ENCODE measurements around the gene ARID3A. TPM values are rescaled to one million over a fixed set of nuclear protein-coding genes. Genes with fewer than 3 reads are reported as not detected.
"Not testable (repeated sequence)": the region's sequence is repeated elsewhere in the genome, so short reads cannot be mapped to it uniquely, and the experiment has no call there.

The ARID3A gene

DNA sequence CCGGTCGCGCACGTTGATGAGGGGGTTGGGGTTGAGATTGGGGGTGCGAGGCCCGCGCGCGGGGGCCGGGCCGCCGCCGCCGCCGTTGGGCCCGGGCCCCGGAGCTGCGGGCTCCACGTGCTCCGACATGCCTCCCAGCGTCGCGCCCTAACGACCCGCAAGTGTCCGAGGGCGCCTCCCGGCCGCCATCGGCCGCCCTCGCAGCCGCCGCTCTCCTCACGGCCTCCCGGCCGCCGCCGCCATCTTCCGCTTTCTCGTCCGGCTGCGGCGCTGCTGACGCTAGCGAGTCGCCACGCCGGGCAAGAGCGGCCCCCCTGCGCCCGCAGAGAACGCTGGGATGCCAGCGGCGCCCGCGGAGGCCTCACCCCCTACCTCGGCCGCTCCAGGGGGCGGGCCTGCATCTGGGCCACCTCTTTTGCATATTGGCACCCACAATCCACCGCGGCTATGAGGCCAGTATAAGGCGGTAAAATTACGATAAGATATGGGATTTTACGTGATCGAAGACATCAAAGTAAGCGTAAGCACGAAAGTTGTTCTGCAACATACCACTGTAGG, 95.1 kb downstream of the ARID3A start, which contains the start of gene TMEM259:
TSS of gene TMEM259 (minus strand) at position 256 of the 558 bp plus-strand sequence. CDS start at position 129, 127 bp downstream.
- Histone ChIP-seq H2BK120ac (ENCODE audit: low read depth, low read length) (no peak within 1 kb of the TSS), H2BK12ac (ENCODE audit: low read length) (no peak within 1 kb of the TSS), H3K79me1 (ENCODE audit: low read depth, low read length) (peaks cover 34% of the 10 kb centered on the region), H3K27me3 (ENCODE audit: control insufficient read depth in 3 of 3, insufficient read depth in 3 of 3, low read depth in 1 of 3, low read length in 3 of 3) (no peaks in the 10 kb centered on the region), H3K4me3 (ENCODE audit: low read length in 2 of 2) (peak within 1 kb of the TSS; percentile 88 to 98), H3K27ac (replicated peaks; ENCODE audit: low read length) (peak within 1 kb of the TSS; percentile 62), H2AFZ (ENCODE audit: low read length) (peak within 1 kb of the TSS; percentile 77), H3K4ac (ENCODE audit: low read length) (no peak within 1 kb of the TSS), H2BK15ac (ENCODE audit: low read length) (peak within 1 kb of the TSS; percentile 39), H3K9me3 (replicated peaks in 1 of 2; ENCODE audit: control insufficient read depth in 2 of 2, insufficient read depth in 1 of 2, low read depth in 1 of 2, low read length in 2 of 2) (no peaks in the 10 kb centered on the region), H3K14ac (ENCODE audit: low read length) (no peak within 1 kb of the TSS), H3K4me2 (ENCODE audit: insufficient read depth, low read length, poor library complexity, severe bottlenecking) (peak within 1 kb of the TSS; percentile 75), H3K4me1 (ENCODE audit: control insufficient read depth in 2 of 2, insufficient read depth in 1 of 2, low read depth in 1 of 2, low read length in 2 of 2) (peaks cover 21 to 37% of the 10 kb centered on the region in 2 donors), H2AK5ac (ENCODE audit: low read depth, low read length) (peak within 1 kb of the TSS; percentile 89), H3K9ac (ENCODE audit: low read depth, low read length, poor library complexity) (peak within 1 kb of the TSS; percentile 98), H3K36me3 (replicated peaks in 1 of 2; ENCODE audit: control insufficient read depth in 2 of 2, insufficient read depth in 2 of 2, low read length in 2 of 2) (peaks cover 0 to 10% of the 10 kb centered on the region in 2 donors), H4K8ac (ENCODE audit: low read depth, low read length) (peak within 1 kb of the TSS; percentile 50), H4K91ac (ENCODE audit: low read depth, low read length, poor library complexity) (no peak within 1 kb of the TSS), H3K18ac (ENCODE audit: low read length) (peak within 1 kb of the TSS; percentile 92), H2BK5ac (ENCODE audit: low read length) (peak within 1 kb of the TSS; percentile 0), H3K23ac (ENCODE audit: low read depth, low read length, poor library complexity) (peak within 1 kb of the TSS; percentile 94)
- WGBS, 2 donors (ENCODE audit: extremely low coverage in 2 of 2, insufficient read length in 2 of 2, insufficient replicate concordance in 1 of 2), result no CpG with 5 or more reads among the region's 68 CpGs
- peak; percentile 98 for DNase-seq (ENCODE audit: low spot score)

DNA sequence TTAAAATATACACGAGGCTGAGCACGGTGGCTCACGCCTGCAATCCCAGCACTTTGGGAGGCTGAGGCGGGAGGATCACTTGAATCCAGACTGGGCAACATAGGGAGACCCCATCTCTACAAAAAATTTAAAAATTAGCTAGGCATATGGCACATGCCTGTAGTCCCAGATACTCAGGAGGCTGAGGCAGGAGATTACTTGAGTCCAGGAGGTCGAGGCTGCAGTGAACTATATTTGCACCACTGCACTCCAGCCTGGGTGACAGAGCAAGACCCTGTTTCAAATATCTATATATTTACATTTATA, 98.0 kb downstream of the ARID3A start:
- H3K36me3 ChIP-seq (replicated peaks in 1 of 2; ENCODE audit: control insufficient read depth in 2 of 2, insufficient read depth in 2 of 2, low read length in 2 of 2); H3K14ac ChIP-seq (ENCODE audit: low read length): not testable (repeated sequence)

DNA sequence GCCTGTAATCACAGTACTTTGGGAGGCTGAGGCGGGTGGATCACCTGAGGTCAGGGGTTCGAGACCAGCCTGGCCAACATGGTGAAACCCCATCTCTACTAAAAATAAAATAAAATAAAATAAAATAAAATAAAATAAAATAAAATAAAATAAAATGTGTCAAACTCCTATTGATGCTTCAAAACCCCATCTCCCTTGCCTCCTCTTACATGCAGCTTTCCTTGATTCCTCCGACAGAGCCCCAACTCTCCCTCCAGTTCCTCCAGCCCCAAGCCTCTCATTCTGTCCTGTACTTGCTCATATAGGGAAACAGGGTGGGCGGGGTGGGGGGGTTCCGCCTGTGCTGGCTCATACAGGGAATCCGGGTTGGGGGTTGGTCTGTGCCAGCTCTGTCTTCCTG, 99.2 kb downstream of the ARID3A start:
- not testable (repeated sequence) for H3K14ac ChIP-seq (ENCODE audit: low read length); H3K4ac ChIP-seq (ENCODE audit: low read length); H4K91ac ChIP-seq (ENCODE audit: low read depth, low read length, poor library complexity); H2AFZ ChIP-seq (ENCODE audit: low read length); DNase-seq (ENCODE audit: low spot score); H3K27me3 ChIP-seq (ENCODE audit: control insufficient read depth in 3 of 3, insufficient read depth in 3 of 3, low read depth in 1 of 3, low read length in 3 of 3); H2BK15ac ChIP-seq (ENCODE audit: low read length); H3K27ac ChIP-seq (replicated peaks; ENCODE audit: low read length); H2BK120ac ChIP-seq (ENCODE audit: low read depth, low read length); H3K36me3 ChIP-seq (replicated peaks in 1 of 2; ENCODE audit: control insufficient read depth in 2 of 2, insufficient read depth in 2 of 2, low read length in 2 of 2); H3K23ac ChIP-seq (ENCODE audit: low read depth, low read length, poor library complexity); H2BK12ac ChIP-seq (ENCODE audit: low read length); H2BK5ac ChIP-seq (ENCODE audit: low read length); H3K4me2 ChIP-seq (ENCODE audit: insufficient read depth, low read length, poor library complexity, severe bottlenecking); H3K9ac ChIP-seq (ENCODE audit: low read depth, low read length, poor library complexity); H3K9me3 ChIP-seq (replicated peaks in 1 of 2; ENCODE audit: control insufficient read depth in 2 of 2, insufficient read depth in 1 of 2, low read depth in 1 of 2, low read length in 2 of 2); H3K18ac ChIP-seq (ENCODE audit: low read length); H2AK5ac ChIP-seq (ENCODE audit: low read depth, low read length); H4K8ac ChIP-seq (ENCODE audit: low read depth, low read length); H3K4me3 ChIP-seq (ENCODE audit: low read length in 2 of 2)
- WGBS, 2 donors (ENCODE audit: extremely low coverage in 2 of 2, insufficient read length in 2 of 2, insufficient replicate concordance in 1 of 2), result no CpG with 5 or more reads among the region's 6 CpGs
- H3K4me1 ChIP-seq (ENCODE audit: control insufficient read depth in 2 of 2, insufficient read depth in 1 of 2, low read depth in 1 of 2, low read length in 2 of 2), result peaks cover 5 to 15% of the 10 kb centered on the region in 2 donors
- H3K79me1 ChIP-seq (ENCODE audit: low read depth, low read length), result peaks cover 12% of the 10 kb centered on the region

More for the DNA sequence above, 98.0 kb downstream of the ARID3A start:
- not testable (repeated sequence) for H3K9ac ChIP-seq (ENCODE audit: low read depth, low read length, poor library complexity); H3K9me3 ChIP-seq (replicated peaks in 1 of 2; ENCODE audit: control insufficient read depth in 2 of 2, insufficient read depth in 1 of 2, low read depth in 1 of 2, low read length in 2 of 2); H2BK120ac ChIP-seq (ENCODE audit: low read depth, low read length); H3K27ac ChIP-seq (replicated peaks; ENCODE audit: low read length); H3K4me2 ChIP-seq (ENCODE audit: insufficient read depth, low read length, poor library complexity, severe bottlenecking); H3K18ac ChIP-seq (ENCODE audit: low read length); H2BK15ac ChIP-seq (ENCODE audit: low read length); H3K4ac ChIP-seq (ENCODE audit: low read length); H3K27me3 ChIP-seq (ENCODE audit: control insufficient read depth in 3 of 3, insufficient read depth in 3 of 3, low read depth in 1 of 3, low read length in 3 of 3); H2AK5ac ChIP-seq (ENCODE audit: low read depth, low read length); H2BK12ac ChIP-seq (ENCODE audit: low read length); DNase-seq (ENCODE audit: low spot score); H3K4me3 ChIP-seq (ENCODE audit: low read length in 2 of 2); H2AFZ ChIP-seq (ENCODE audit: low read length); H2BK5ac ChIP-seq (ENCODE audit: low read length); H4K8ac ChIP-seq (ENCODE audit: low read depth, low read length); H4K91ac ChIP-seq (ENCODE audit: low read depth, low read length, poor library complexity); H3K23ac ChIP-seq (ENCODE audit: low read depth, low read length, poor library complexity)
- Histone ChIP-seq H3K79me1 (ENCODE audit: low read depth, low read length) (peaks cover 18% of the 10 kb centered on the region), H3K4me1 (ENCODE audit: control insufficient read depth in 2 of 2, insufficient read depth in 1 of 2, low read depth in 1 of 2, low read length in 2 of 2) (peaks cover 13 to 23% of the 10 kb centered on the region in 2 donors)
- WGBS, 2 donors (ENCODE audit: extremely low coverage in 2 of 2, insufficient read length in 2 of 2, insufficient replicate concordance in 1 of 2), result no CpG with 5 or more reads among the region's 5 CpGs

Small RNAs within 50 kb of the gene (small RNA-seq; reads per million reads assigned to genes)
- gene RNU6-2 (ENCODE audit: insufficient read depth) (not detected), gene RNU6-9 (ENCODE audit: insufficient read depth) (not detected)

Data from neuronal stem cell (in vitro differentiated cells).